HCT116 (cell line): ENCODE results near the gene NNAT.

Source experiments
- CEBPB ChIP-seq: IDR thresholded peaks from 2 replicates; pipeline ENCODE4 v1.6.1; 2012; ENCODE audit warnings: low read depth
- EGR1 ChIP-seq: IDR thresholded peaks from 2 replicates; pipeline ENCODE4 v1.6.1; 2012; ENCODE audit warnings: low read depth
- EZH2 ChIP-seq: fragments of 200-600 bp; sonication (generic); IDR thresholded peaks from 2 replicates; pipeline ENCODE4 v1.6.1; 2017; ENCODE audit warnings: antibody characterized with exemption, mixed run types
- MAX ChIP-seq: IDR thresholded peaks from 2 replicates; pipeline ENCODE4 v1.6.1; 2012
- POLR2A ChIP-seq: IDR thresholded peaks from 2 replicates; pipeline ENCODE4 v1.7.0; 2011; ENCODE audit warnings: borderline replicate concordance; ENCODE audit not compliant: insufficient read depth, insufficient read length; ENCODE audit errors: extremely low read depth
- POLR2AphosphoS5 ChIP-seq: IDR thresholded peaks from 2 replicates; pipeline ENCODE4 v1.6.1; 2011; ENCODE audit warnings: mild to moderate bottlenecking, low read depth, low read length, moderate library complexity
- RAD21 ChIP-seq: IDR thresholded peaks from 2 replicates; pipeline ENCODE4 v1.6.1; 2012; ENCODE audit warnings: low read depth, mild to moderate bottlenecking
- REST ChIP-seq: IDR thresholded peaks from 2 replicates; pipeline ENCODE4 v1.6.1; 2012; ENCODE audit warnings: low read depth
- SIN3A ChIP-seq: IDR thresholded peaks from 2 replicates; pipeline ENCODE4 v1.6.1; 2012; ENCODE audit warnings: low read depth
- SP1 ChIP-seq: IDR thresholded peaks from 2 replicates; pipeline ENCODE4 v1.6.1; 2012; ENCODE audit warnings: low read depth
- SRF ChIP-seq: IDR thresholded peaks from 2 replicates; pipeline ENCODE4 v1.6.1; 2012; ENCODE audit warnings: low read depth
- TCF7L2 ChIP-seq: IDR thresholded peaks from 2 replicates; pipeline ENCODE4 v1.7.0; 2011; ENCODE audit warnings: borderline replicate concordance, inconsistent platforms; ENCODE audit not compliant: insufficient read depth, insufficient read length; ENCODE audit errors: extremely low read depth
- ZBTB33 ChIP-seq: IDR thresholded peaks from 2 replicates; pipeline ENCODE4 v1.6.1; 2011; ENCODE audit warnings: mild to moderate bottlenecking, low read length, moderate library complexity; ENCODE audit not compliant: insufficient replicate concordance; ENCODE audit errors: extremely low read depth
- TF ChIP-seq, protein P1 (sequence below), 3 experiments: fragments of 200-600 bp in 1 of 3; sonication (generic) in 1 of 3; IDR thresholded peaks in 2 of 3; conservative IDR thresholded peaks in 1 of 3; 2 replicates each; pipeline ENCODE4 v1.5.1; 2012 to 2017; ENCODE audit warnings: low read depth in 2 of 3, low read length in 2 of 3, antibody characterized with exemption in 1 of 3, borderline replicate concordance in 1 of 3, control low read depth in 1 of 3, mild to moderate bottlenecking in 1 of 3, mixed read lengths in 1 of 3, mixed run types in 1 of 3, moderate library complexity in 1 of 3; ENCODE audit not compliant: insufficient read depth in 1 of 3

GRCh38 chr20:37542281-37542680 lies 21.2 kb downstream of the NNAT start:
- TF ChIP-seq, protein P1, sequence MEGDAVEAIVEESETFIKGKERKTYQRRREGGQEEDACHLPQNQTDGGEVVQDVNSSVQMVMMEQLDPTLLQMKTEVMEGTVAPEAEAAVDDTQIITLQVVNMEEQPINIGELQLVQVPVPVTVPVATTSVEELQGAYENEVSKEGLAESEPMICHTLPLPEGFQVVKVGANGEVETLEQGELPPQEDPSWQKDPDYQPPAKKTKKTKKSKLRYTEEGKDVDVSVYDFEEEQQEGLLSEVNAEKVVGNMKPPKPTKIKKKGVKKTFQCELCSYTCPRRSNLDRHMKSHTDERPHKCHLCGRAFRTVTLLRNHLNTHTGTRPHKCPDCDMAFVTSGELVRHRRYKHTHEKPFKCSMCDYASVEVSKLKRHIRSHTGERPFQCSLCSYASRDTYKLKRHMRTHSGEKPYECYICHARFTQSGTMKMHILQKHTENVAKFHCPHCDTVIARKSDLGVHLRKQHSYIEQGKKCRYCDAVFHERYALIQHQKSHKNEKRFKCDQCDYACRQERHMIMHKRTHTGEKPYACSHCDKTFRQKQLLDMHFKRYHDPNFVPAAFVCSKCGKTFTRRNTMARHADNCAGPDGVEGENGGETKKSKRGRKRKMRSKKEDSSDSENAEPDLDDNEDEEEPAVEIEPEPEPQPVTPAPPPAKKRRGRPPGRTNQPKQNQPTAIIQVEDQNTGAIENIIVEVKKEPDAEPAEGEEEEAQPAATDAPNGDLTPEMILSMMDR (IDR thresholded peaks at IDR 0.05 in 2 of 3, conservative IDR thresholded peaks at IDR 0.05 in 1 of 3; ENCODE audit: borderline replicate concordance in 1 of 3, insufficient read depth in 1 of 3, low read depth in 2 of 3, low read length in 2 of 3) = no peak
- TF ChIP-seq POLR2A (no peak), EZH2 (no peak), POLR2AphosphoS5 (no peak), SP1 (no peak), REST (no peak), SRF (no peak), SIN3A (no peak), EGR1 (no peak), CEBPB (no peak), ZBTB33 (no peak), TCF7L2 (no peak), MAX (no peak), RAD21 (no peak)
